HL-60/S4 treated with retinoic acid at 250 ng/mL for 4 days and 3 days (cell line): ENCODE measurements around the gene SV2C.
"Not testable (repeated sequence)": the region's sequence is repeated elsewhere in the genome, so short reads cannot be mapped to it uniquely, and the experiment has no call there.

Experiments
- in situ Hi-C: fragments of 300-500 bp; cut with MboI; formaldehyde crosslinking; loops from 2 replicates; pipeline ENCODE4 v1.7.0; 2022; ENCODE audit warnings: low sequenced_read_pairs

Gene SV2C

GRCh38 chr5:76334574-76334973, 251.4 kb downstream of the SV2C start:
- in situ Hi-C loops: no loop called here

GRCh38 chr5:76335451-76335850, 252.3 kb downstream of the SV2C start:
- in situ Hi-C loops: not testable (repeated sequence)

GRCh38 chr5:76336253-76336809, 253.1 kb downstream of the SV2C start:
- in situ Hi-C loops: not testable (repeated sequence)

GRCh38 chr5:76337953-76338451, 254.8 kb downstream of the SV2C start:
- in situ Hi-C loops: no loop called here

GRCh38 chr5:76339919-76340318, 256.7 kb downstream of the SV2C start:
- in situ Hi-C loops: no loop called here

GRCh38 chr5:76341651-76342334, 258.6 kb downstream of the SV2C start:
- in situ Hi-C loops: no loop called here

GRCh38 chr5:76342474-76342873, 259.3 kb downstream of the SV2C start:
- in situ Hi-C loops: no loop called here

GRCh38 chr5:76345582-76345981, 262.4 kb downstream of the SV2C start:
- in situ Hi-C loops: no loop called here

- in situ Hi-C loops: no loop called here
Measured at GRCh38 chr5:76351176-76351575, 268.0 kb downstream of the SV2C start.

GRCh38 chr5:76351577-76351976, 268.4 kb downstream of the SV2C start:
- in situ Hi-C loops: no loop called here

GRCh38 chr5:76356887-76357286, 273.7 kb downstream of the SV2C start:
- in situ Hi-C loops: no loop called here

- in situ Hi-C loops: no loop called here
Measured at GRCh38 chr5:76363352-76364225, 280.4 kb downstream of the SV2C start.

- in situ Hi-C loops: no loop called here
Measured at GRCh38 chr5:76364226-76364589, 281.0 kb downstream of the SV2C start.

- in situ Hi-C loops: no loop called here
Measured at GRCh38 chr5:76365561-76365960, 282.4 kb downstream of the SV2C start.

GRCh38 chr5:76366596-76366995, 283.4 kb downstream of the SV2C start:
- in situ Hi-C loops: no loop called here

- in situ Hi-C loops: no loop called here
Measured at GRCh38 chr5:76367623-76368371, 284.6 kb downstream of the SV2C start.

- in situ Hi-C loops: no loop called here
Measured at GRCh38 chr5:76368941-76369340, 285.8 kb downstream of the SV2C start.

- in situ Hi-C loops: not testable (repeated sequence)
Measured at GRCh38 chr5:76369668-76370067, 286.5 kb downstream of the SV2C start.

GRCh38 chr5:76371960-76372322, 288.8 kb downstream of the SV2C start:
- in situ Hi-C loops: no loop called here

GRCh38 chr5:76372323-76373054, 289.3 kb downstream of the SV2C start:
- in situ Hi-C loops: no loop called here
